Liver (tissue), 9 donors: ENCODE measurements around the gene KIRREL3. TPM values are rescaled to one million over a fixed set of nuclear protein-coding genes. Genes with fewer than 3 reads are reported as not detected.

Experiments
- DNase-seq: peaks from one replicate; pipeline ENCODE4 v3.0.0-alpha.2; 2017; ENCODE audit warnings: low spot score
- H3K27ac ChIP-seq, 2 donors: one replicate each; pipeline ENCODE4 v1.7.0; 2013; ENCODE audit warnings: inconsistent platforms in 2 of 2, low read length in 2 of 2, control low read depth in 1 of 2, low read depth in 1 of 2, mild to moderate bottlenecking in 1 of 2
- H3K27me3 ChIP-seq, 4 donors: one replicate each; pipeline versions ENCODE4 v1.6.1 to v1.7.0; 2013; ENCODE audit warnings: low read length in 3 of 4, inconsistent platforms in 1 of 4, mild to moderate bottlenecking in 1 of 4, moderate library complexity in 1 of 4; ENCODE audit not compliant: control insufficient read depth in 4 of 4, insufficient read depth in 4 of 4
- H3K36me3 ChIP-seq, 4 donors: one replicate each; pipeline versions ENCODE4 v1.6.1 to v1.7.0; 2013; ENCODE audit warnings: low read length in 3 of 4, mild to moderate bottlenecking in 3 of 4, low read depth in 1 of 4, moderate library complexity in 1 of 4; ENCODE audit not compliant: control insufficient read depth in 4 of 4, insufficient read depth in 3 of 4
- H3K4me1 ChIP-seq, 4 donors: one replicate each; pipeline versions ENCODE4 v1.6.1 to v1.7.0; 2013; ENCODE audit warnings: low read length in 3 of 4, mild to moderate bottlenecking in 3 of 4, moderate library complexity in 1 of 4; ENCODE audit not compliant: control insufficient read depth in 4 of 4, insufficient read depth in 4 of 4
- H3K4me3 ChIP-seq, 3 donors: one replicate each; pipeline versions ENCODE4 v1.6.1 to v1.7.0; 2013; ENCODE audit warnings: low read length in 3 of 3, control low read depth in 1 of 3, low read depth in 1 of 3, mild to moderate bottlenecking in 1 of 3
- H3K9ac ChIP-seq, 2 donors: one replicate each; pipeline ENCODE4 v1.7.0; 2013; ENCODE audit warnings: low read length in 2 of 2, mild to moderate bottlenecking in 2 of 2, moderate library complexity in 2 of 2, control low read depth in 1 of 2, low read depth in 1 of 2
- H3K9me3 ChIP-seq, 4 donors: one replicate each; pipeline versions ENCODE4 v1.6.1 to v1.7.0; 2013; ENCODE audit warnings: low read length in 3 of 4; ENCODE audit not compliant: control insufficient read depth in 4 of 4
- EGR1 ChIP-seq, 2 donors: IDR thresholded peaks; 2 replicates each; pipeline ENCODE4 v1.6.1; 2016 to 2018; ENCODE audit warnings: antibody characterized with exemption in 2 of 2, low read depth in 2 of 2
- FOXA1 ChIP-seq: IDR thresholded peaks from 2 replicates; pipeline ENCODE4 v1.6.1; 2016; ENCODE audit warnings: antibody characterized with exemption
- FOXA2 ChIP-seq: IDR thresholded peaks from 2 replicates; pipeline ENCODE4 v1.6.1; 2016; ENCODE audit warnings: antibody characterized with exemption
- GABPA ChIP-seq, 2 donors: IDR thresholded peaks in 1 of 2; conservative IDR thresholded peaks in 1 of 2; 2 replicates each; pipeline ENCODE4 v1.6.1; 2016; ENCODE audit warnings: antibody characterized with exemption in 2 of 2, mild to moderate bottlenecking in 1 of 2, moderate library complexity in 1 of 2
- HNF4A ChIP-seq, 2 donors: conservative IDR thresholded peaks; 2 replicates each; pipeline ENCODE4 v1.6.1; 2016; ENCODE audit warnings: antibody characterized with exemption in 2 of 2, mild to moderate bottlenecking in 2 of 2
- HNF4G ChIP-seq: IDR thresholded peaks from 2 replicates; pipeline ENCODE4 v1.6.1; 2016; ENCODE audit warnings: antibody characterized with exemption
- JUND ChIP-seq, 2 donors: IDR thresholded peaks; 2 replicates each; pipeline ENCODE4 v1.6.1; 2016; ENCODE audit warnings: antibody characterized with exemption in 2 of 2
- NR2F2 ChIP-seq: IDR thresholded peaks from 2 replicates; pipeline ENCODE4 v1.6.1; 2016; ENCODE audit warnings: antibody characterized with exemption
- RAD21 ChIP-seq, 2 donors: IDR thresholded peaks; 2 replicates each; pipeline ENCODE4 v1.6.1; 2016; ENCODE audit warnings: antibody characterized with exemption in 2 of 2, mild to moderate bottlenecking in 2 of 2
- RXRA ChIP-seq, 2 donors: IDR thresholded peaks; 2 replicates each; pipeline ENCODE4 v1.6.1; 2017 to 2018; ENCODE audit warnings: antibody characterized with exemption in 2 of 2, mild to moderate bottlenecking in 1 of 2
- SP1 ChIP-seq: IDR thresholded peaks from 2 replicates; pipeline ENCODE4 v1.6.1; 2018; ENCODE audit warnings: antibody characterized with exemption, mild to moderate bottlenecking
- TAF1 ChIP-seq: conservative IDR thresholded peaks from 2 replicates; pipeline ENCODE4 v1.6.1; 2016; ENCODE audit warnings: antibody characterized with exemption, mild to moderate bottlenecking
- YY1 ChIP-seq: IDR thresholded peaks from 2 replicates; pipeline ENCODE4 v1.6.1; 2016; ENCODE audit warnings: antibody characterized with exemption, mild to moderate bottlenecking
- WGBS: extraction: QIAGEN DNeasy Blood & Tissue Kit; methylation state at CpG from one replicate; pipeline ENCODE4 v1.1.7; 2013; 5-methylcytosine and 5-hydroxymethylcytosine counted together
- polyA plus RNA-seq, 2 donors: library from polyadenylated mRNA; stranded (reverse) in 1 of 2; unstranded in 1 of 2; fragments of 200-250 nt in 1 of 2; fragments of >200 nt in 1 of 2; fragmentation: Nextera tagmentation in 1 of 2; extraction: Ambion mirVana in 1 of 2; gene quantifications; one replicate each; pipeline versions ENCODE4 v1.2.1 to v1.2.3, GENCODE V29; 2013 to 2015
- total RNA-seq, 2 donors: library from RNA; depleted of rRNA; stranded (reverse); fragments of >200 nt; gene quantifications; one replicate each; pipeline ENCODE4 v1.2.3, GENCODE V29; 2014
- TF ChIP-seq, protein P1 (sequence below): fragments of 150-350 bp; IDR thresholded peaks from 2 replicates; pipeline ENCODE4 v1.5.1; 2017; ENCODE audit warnings: improper control_type of control experiment, low read depth, low read length; ENCODE audit not compliant: missing input control
- TF ChIP-seq, protein P2 (sequence below): IDR thresholded peaks from 2 replicates; pipeline ENCODE4 v1.6.1; 2016; ENCODE audit warnings: antibody characterized with exemption
- TF ChIP-seq, protein P3 (sequence below): IDR thresholded peaks from 2 replicates; pipeline ENCODE4 v1.6.1; 2016; ENCODE audit warnings: antibody characterized with exemption
- TF ChIP-seq, protein P4 (sequence below): IDR thresholded peaks from 2 replicates; pipeline ENCODE4 v1.6.1; 2016; ENCODE audit warnings: antibody characterized with exemption
- TF ChIP-seq, protein P5 (sequence below): IDR thresholded peaks from 2 replicates; pipeline ENCODE4 v1.6.1; 2016; ENCODE audit warnings: antibody characterized with exemption, mild to moderate bottlenecking
- donor health status: healthy.
- donor health status: healthy.
- donor health status: healthy.
- donor health status: healthy.
- donor health status: healthy.

Gene KIRREL3
- total and polyA plus RNA-seq, 4 donors, result 0.03 to 0.29 (median 0.08) TPM; not detected in 1

DNA sequence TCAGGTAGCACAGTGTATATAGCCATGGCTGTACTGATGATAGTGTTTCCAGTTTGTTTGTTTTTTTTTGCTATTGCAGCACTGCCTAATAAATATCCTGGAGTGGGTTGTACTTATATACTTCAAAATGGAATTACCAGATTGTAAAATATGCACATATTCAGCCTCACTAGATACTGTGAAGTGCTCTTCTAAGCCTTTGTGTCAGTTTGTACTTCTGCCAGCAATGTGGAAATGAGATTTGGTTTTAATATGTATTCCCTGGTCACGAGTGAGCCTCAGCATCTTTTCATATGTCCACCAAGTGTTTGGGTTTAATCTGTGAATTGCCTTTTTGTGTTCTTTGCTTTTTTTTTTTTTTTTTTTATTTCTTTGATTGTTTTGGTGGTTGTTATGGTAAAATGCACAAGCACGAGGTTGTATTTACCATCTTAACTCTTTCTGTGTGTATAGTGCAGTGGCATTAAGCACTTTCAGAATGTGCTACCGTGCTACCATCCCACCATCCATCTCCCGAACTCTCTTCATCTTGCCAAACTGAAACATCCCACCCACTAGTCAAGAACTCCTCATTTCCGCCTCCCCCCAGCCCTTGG is 610.2 kb downstream of the KIRREL3 start:
- no peak for TF ChIP-seq RXRA (IDR thresholded peaks at IDR 0.05)
- no peak for TF ChIP-seq FOXA1
- no peak for TF ChIP-seq GABPA (IDR thresholded peaks at IDR 0.05 in 1 of 2, conservative IDR thresholded peaks at IDR 0.05 in 1 of 2)
- TF ChIP-seq, protein P1, sequence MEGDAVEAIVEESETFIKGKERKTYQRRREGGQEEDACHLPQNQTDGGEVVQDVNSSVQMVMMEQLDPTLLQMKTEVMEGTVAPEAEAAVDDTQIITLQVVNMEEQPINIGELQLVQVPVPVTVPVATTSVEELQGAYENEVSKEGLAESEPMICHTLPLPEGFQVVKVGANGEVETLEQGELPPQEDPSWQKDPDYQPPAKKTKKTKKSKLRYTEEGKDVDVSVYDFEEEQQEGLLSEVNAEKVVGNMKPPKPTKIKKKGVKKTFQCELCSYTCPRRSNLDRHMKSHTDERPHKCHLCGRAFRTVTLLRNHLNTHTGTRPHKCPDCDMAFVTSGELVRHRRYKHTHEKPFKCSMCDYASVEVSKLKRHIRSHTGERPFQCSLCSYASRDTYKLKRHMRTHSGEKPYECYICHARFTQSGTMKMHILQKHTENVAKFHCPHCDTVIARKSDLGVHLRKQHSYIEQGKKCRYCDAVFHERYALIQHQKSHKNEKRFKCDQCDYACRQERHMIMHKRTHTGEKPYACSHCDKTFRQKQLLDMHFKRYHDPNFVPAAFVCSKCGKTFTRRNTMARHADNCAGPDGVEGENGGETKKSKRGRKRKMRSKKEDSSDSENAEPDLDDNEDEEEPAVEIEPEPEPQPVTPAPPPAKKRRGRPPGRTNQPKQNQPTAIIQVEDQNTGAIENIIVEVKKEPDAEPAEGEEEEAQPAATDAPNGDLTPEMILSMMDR, result no peak
- no peak for TF ChIP-seq EGR1 (IDR thresholded peaks at IDR 0.05; ENCODE audit: low read depth in 2 of 2)
- TF ChIP-seq, protein P2, sequence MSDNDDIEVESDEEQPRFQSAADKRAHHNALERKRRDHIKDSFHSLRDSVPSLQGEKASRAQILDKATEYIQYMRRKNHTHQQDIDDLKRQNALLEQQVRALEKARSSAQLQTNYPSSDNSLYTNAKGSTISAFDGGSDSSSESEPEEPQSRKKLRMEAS, result no peak
- no peak for TF ChIP-seq TAF1
- no peak for TF ChIP-seq FOXA2
- no peak for TF ChIP-seq RAD21 (IDR thresholded peaks at IDR 0.05)
- no peak for TF ChIP-seq HNF4A (conservative IDR thresholded peaks at IDR 0.05)
- TF ChIP-seq SP1, result no peak
- no peak for TF ChIP-seq YY1
- TF ChIP-seq, protein P3, sequence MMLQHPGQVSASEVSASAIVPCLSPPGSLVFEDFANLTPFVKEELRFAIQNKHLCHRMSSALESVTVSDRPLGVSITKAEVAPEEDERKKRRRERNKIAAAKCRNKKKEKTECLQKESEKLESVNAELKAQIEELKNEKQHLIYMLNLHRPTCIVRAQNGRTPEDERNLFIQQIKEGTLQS, result no peak
- TF ChIP-seq, protein P4, sequence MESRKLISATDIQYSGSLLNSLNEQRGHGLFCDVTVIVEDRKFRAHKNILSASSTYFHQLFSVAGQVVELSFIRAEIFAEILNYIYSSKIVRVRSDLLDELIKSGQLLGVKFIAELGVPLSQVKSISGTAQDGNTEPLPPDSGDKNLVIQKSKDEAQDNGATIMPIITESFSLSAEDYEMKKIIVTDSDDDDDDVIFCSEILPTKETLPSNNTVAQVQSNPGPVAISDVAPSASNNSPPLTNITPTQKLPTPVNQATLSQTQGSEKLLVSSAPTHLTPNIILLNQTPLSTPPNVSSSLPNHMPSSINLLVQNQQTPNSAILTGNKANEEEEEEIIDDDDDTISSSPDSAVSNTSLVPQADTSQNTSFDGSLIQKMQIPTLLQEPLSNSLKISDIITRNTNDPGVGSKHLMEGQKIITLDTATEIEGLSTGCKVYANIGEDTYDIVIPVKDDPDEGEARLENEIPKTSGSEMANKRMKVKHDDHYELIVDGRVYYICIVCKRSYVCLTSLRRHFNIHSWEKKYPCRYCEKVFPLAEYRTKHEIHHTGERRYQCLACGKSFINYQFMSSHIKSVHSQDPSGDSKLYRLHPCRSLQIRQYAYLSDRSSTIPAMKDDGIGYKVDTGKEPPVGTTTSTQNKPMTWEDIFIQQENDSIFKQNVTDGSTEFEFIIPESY, result no peak
- no peak for TF ChIP-seq JUND (IDR thresholded peaks at IDR 0.05)
- TF ChIP-seq, protein P5, sequence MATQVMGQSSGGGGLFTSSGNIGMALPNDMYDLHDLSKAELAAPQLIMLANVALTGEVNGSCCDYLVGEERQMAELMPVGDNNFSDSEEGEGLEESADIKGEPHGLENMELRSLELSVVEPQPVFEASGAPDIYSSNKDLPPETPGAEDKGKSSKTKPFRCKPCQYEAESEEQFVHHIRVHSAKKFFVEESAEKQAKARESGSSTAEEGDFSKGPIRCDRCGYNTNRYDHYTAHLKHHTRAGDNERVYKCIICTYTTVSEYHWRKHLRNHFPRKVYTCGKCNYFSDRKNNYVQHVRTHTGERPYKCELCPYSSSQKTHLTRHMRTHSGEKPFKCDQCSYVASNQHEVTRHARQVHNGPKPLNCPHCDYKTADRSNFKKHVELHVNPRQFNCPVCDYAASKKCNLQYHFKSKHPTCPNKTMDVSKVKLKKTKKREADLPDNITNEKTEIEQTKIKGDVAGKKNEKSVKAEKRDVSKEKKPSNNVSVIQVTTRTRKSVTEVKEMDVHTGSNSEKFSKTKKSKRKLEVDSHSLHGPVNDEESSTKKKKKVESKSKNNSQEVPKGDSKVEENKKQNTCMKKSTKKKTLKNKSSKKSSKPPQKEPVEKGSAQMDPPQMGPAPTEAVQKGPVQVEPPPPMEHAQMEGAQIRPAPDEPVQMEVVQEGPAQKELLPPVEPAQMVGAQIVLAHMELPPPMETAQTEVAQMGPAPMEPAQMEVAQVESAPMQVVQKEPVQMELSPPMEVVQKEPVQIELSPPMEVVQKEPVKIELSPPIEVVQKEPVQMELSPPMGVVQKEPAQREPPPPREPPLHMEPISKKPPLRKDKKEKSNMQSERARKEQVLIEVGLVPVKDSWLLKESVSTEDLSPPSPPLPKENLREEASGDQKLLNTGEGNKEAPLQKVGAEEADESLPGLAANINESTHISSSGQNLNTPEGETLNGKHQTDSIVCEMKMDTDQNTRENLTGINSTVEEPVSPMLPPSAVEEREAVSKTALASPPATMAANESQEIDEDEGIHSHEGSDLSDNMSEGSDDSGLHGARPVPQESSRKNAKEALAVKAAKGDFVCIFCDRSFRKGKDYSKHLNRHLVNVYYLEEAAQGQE, result no peak
- TF ChIP-seq HNF4G, result no peak
- no peak for TF ChIP-seq NR2F2
- 72% methylated on average over 5 of the region's 5 CpGs for WGBS
- no peaks in the 10 kb centered on the region for H3K27me3 ChIP-seq
- peaks cover 5 to 13% (median 9%) of the 10 kb centered on the region in 4 donors for H3K4me1 ChIP-seq
- no peak for DNase-seq
- no peaks in the 10 kb centered on the region for H3K9me3 ChIP-seq
- H3K9ac ChIP-seq, result no peak overlapping the region
- no peak overlapping the region for H3K4me3 ChIP-seq
- H3K36me3 ChIP-seq, result no peaks in the 10 kb centered on the region
- no peak overlapping the region for H3K27ac ChIP-seq
